ENCODE measurements around the gene PPDPF. TPM values are rescaled to one million over a fixed set of nuclear protein-coding genes. Genes with fewer than 3 reads are reported as not detected.

The PPDPF gene
- total and polyA plus RNA-seq, 12 donors = 7.4 to 193 (median 81.3) TPM

DNA sequence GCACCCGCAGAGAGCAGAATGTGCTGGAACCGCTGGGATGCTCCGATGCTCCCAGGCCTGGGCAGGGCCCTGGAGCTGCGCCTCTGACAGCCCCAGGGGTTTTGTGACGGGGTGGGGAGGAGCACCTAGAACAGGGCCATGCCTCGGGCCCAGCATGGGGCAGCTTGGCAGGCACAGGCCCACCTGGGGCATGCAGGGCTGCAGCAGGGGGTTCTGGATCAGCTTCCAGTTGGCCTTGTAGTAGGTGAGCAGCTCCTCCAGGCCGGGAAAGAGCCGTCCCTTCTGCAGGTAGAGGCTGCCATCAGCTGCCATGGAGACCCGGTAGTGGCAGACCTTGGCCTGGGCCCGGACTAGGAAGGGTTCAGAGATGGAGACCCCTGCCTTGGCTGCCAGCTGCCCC lies 22.6 kb downstream of the PPDPF start:
- no peak overlapping the region for H3K4me3 ChIP-seq
- 89 to 96% (median 93%) methylated on average over 8 to 10 of the region's 10 CpGs; no CpG with 5 or more reads in 1 of the 4 donors for WGBS, 4 donors
- H3K4me1 ChIP-seq (replicated peaks in 1 of 2) = no peaks in the 10 kb centered on the region
- peaks cover 10% of the 10 kb centered on the region for H3K27me3 ChIP-seq
- H3K27ac ChIP-seq = no peak overlapping the region
- intact Hi-C loops (cut with DNase I) = no loop called here
- no peaks in the 10 kb centered on the region for H3K36me3 ChIP-seq (replicated peaks in 1 of 2)
- no peak for DNase-seq
- TF ChIP-seq, protein P1, sequence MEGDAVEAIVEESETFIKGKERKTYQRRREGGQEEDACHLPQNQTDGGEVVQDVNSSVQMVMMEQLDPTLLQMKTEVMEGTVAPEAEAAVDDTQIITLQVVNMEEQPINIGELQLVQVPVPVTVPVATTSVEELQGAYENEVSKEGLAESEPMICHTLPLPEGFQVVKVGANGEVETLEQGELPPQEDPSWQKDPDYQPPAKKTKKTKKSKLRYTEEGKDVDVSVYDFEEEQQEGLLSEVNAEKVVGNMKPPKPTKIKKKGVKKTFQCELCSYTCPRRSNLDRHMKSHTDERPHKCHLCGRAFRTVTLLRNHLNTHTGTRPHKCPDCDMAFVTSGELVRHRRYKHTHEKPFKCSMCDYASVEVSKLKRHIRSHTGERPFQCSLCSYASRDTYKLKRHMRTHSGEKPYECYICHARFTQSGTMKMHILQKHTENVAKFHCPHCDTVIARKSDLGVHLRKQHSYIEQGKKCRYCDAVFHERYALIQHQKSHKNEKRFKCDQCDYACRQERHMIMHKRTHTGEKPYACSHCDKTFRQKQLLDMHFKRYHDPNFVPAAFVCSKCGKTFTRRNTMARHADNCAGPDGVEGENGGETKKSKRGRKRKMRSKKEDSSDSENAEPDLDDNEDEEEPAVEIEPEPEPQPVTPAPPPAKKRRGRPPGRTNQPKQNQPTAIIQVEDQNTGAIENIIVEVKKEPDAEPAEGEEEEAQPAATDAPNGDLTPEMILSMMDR (IDR thresholded peaks at IDR 0.05) = no peak
- TF ChIP-seq POLR2A (IDR thresholded peaks at IDR 0.05) = no peak
- no peaks in the 10 kb centered on the region for H3K9me3 ChIP-seq (replicated peaks in 1 of 3)

DNA sequence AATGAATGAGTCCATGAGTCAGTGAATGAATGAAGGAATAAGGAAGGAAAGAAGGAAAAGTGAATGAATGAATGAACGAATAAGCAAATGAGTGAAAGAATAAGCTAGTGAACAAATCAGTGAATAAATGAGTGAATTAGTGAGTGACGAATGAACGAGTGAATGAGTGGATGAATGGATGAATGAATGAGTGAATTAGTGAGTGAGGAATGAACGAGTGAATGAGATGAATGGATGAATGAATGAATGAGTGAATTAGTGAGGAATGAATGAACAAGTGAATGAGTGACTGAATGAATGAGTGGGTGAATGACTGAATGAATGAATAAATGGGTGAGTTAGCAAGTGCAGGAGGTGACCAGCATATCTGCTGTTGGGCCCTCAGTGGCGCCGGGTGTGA lies 23.2 kb downstream of the PPDPF start:
- intact Hi-C loops (cut with DNase I) = no loop called here
- H3K4me3 ChIP-seq = no peak overlapping the region
- peaks cover 10% of the 10 kb centered on the region for H3K27me3 ChIP-seq
- no peaks in the 10 kb centered on the region for H3K36me3 ChIP-seq (replicated peaks in 1 of 2)
- H3K27ac ChIP-seq = no peak overlapping the region
- WGBS, 4 donors = 72 to 79% (median 78%) methylated on average over 6 of the region's 6 CpGs
- no peak for TF ChIP-seq POLR2A (IDR thresholded peaks at IDR 0.05)
- TF ChIP-seq, protein P1 (IDR thresholded peaks at IDR 0.05) = no peak
- DNase-seq = no peak
- H3K9me3 ChIP-seq (replicated peaks in 1 of 3) = no peaks in the 10 kb centered on the region
- no peaks in the 10 kb centered on the region for H3K4me1 ChIP-seq (replicated peaks in 1 of 2)

DNA sequence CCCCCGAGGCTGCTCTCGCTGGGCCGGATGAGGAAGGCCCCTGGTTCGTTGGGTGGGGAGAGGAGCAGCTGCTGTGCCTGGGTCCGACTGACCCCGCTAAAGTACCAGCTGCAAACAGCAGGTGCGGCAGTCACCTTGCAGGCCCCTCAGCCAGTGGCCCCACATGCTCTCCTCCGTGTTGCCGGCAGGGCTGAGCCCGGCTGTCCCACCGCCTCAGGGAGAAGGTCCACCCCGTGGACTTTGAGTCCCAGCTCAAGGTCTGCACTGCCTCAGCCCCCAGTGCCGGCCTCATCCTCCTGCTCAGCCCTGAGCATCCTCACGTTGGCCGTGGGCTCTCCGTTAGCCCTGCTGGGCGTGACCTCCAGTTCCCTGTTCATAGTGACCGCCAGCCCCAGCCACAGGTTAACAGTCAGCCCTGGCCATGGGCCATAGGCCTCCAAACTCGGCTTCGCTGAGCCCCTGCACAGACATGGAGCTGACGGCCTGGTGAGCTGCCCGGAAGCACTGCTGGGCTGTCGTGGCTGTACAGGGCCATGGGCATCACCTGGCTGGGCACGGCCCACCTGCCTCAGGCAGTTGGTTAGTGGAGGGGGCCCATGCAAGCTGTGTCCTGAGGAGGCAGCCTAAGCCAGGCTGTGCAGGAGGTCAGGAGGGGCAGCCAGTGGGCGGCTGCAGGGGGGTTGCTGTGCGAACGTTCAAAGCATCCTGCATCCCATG lies 23.8 kb downstream of the PPDPF start:
- H3K4me1 ChIP-seq (replicated peaks in 1 of 2) = no peaks in the 10 kb centered on the region
- H3K27me3 ChIP-seq = peaks cover 10% of the 10 kb centered on the region
- H3K27ac ChIP-seq = no peak overlapping the region
- no peaks in the 10 kb centered on the region for H3K9me3 ChIP-seq (replicated peaks in 1 of 3)
- no peaks in the 10 kb centered on the region for H3K36me3 ChIP-seq (replicated peaks in 1 of 2)
- WGBS, 4 donors = 72 to 78% (median 75%) methylated on average over 8 to 27 of the region's 27 CpGs
- no peak overlapping the region for H3K4me3 ChIP-seq
- DNase-seq = no peak
- TF ChIP-seq POLR2A (IDR thresholded peaks at IDR 0.05) = no peak
- TF ChIP-seq, protein P1 (IDR thresholded peaks at IDR 0.05) = no peak
- intact Hi-C loops (cut with DNase I) = no loop called here

DNA sequence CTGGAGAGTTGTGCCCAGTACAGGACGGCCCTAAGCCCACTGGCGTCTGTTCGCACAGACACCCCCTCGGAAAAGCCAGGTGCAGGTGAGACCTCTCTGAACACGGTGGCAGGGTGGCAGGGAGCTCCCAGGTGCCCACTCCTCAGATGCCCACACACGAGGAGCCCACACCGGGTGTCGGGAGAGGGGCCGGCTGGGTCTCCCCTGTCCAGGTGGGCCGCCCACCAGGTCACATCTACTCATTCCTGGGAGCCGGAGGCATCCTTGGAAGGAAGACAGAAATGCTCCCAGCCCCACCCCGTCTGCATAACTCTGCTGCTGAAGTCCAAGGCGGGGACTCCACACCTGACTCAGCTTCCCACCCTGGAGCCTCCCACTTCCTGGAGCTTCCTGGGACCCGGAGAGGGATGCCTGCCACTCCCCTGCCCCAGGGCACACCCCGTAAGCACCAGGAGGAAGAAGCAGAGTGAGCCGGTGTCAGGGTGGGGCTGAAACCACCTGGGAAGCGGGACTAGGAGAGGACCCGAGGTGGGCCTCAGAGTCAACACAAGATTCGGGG lies 24.5 kb downstream of the PPDPF start:
- Histone ChIP-seq H3K27ac (no peak overlapping the region), H3K36me3 (replicated peaks in 1 of 2) (no peaks in the 10 kb centered on the region), H3K9me3 (replicated peaks in 1 of 3) (no peaks in the 10 kb centered on the region), H3K4me1 (replicated peaks in 1 of 2) (no peaks in the 10 kb centered on the region), H3K27me3 (peaks cover 10% of the 10 kb centered on the region), H3K4me3 (no peak overlapping the region)
- intact Hi-C loops (cut with DNase I) = no loop called here
- no peak for TF ChIP-seq POLR2A (IDR thresholded peaks at IDR 0.05)
- TF ChIP-seq, protein P1 (IDR thresholded peaks at IDR 0.05) = no peak
- 63 to 75% (median 71%) methylated on average over 5 to 19 of the region's 19 CpGs for WGBS, 4 donors
- no peak for DNase-seq
